IPS-15b (cell line): ENCODE data around the gene SRRD.

ENCODE experiments used
- H3K27me3 ChIP-seq: one replicate; pipeline ENCODE4 v1.6.1; 2013; ENCODE audit warnings: low read length; ENCODE audit not compliant: control insufficient read depth, insufficient read depth
- H3K36me3 ChIP-seq: one replicate; pipeline ENCODE4 v1.6.1; 2013; ENCODE audit warnings: low read length; ENCODE audit not compliant: control insufficient read depth, insufficient read depth
- H3K4me1 ChIP-seq: one replicate; pipeline ENCODE4 v1.6.1; 2013; ENCODE audit warnings: mild to moderate bottlenecking, low read length; ENCODE audit not compliant: control insufficient read depth, insufficient read depth
- H3K4me3 ChIP-seq: one replicate; pipeline ENCODE4 v1.5.1; 2013; ENCODE audit warnings: low read depth, low read length
- H3K9ac ChIP-seq: one replicate; pipeline ENCODE4 v1.6.1; 2013; ENCODE audit warnings: low read depth, mild to moderate bottlenecking, low read length
- H3K9me3 ChIP-seq: one replicate; pipeline ENCODE4 v1.6.1; 2013; ENCODE audit warnings: mild to moderate bottlenecking, low read length; ENCODE audit not compliant: control insufficient read depth, insufficient read depth

The SRRD gene

GRCh38 chr22:26479043-26479791, 4.5 kb upstream of the SRRD start:
- peaks cover 13% of the 10 kb centered on the region for H3K4me1 ChIP-seq
- H3K9ac ChIP-seq, result peak overlapping the region; percentile 28
- no peaks in the 10 kb centered on the region for H3K9me3 ChIP-seq
- no peaks in the 10 kb centered on the region for H3K27me3 ChIP-seq
- H3K36me3 ChIP-seq, result peaks cover 16% of the 10 kb centered on the region
- H3K4me3 ChIP-seq, result peak overlapping the region; percentile 5

- Histone ChIP-seq H3K36me3 (peaks cover 16% of the 10 kb centered on the region), H3K9me3 (no peaks in the 10 kb centered on the region), H3K4me3 (peak overlapping the region; percentile 5), H3K27me3 (no peaks in the 10 kb centered on the region), H3K4me1 (peaks cover 14% of the 10 kb centered on the region), H3K9ac (peak overlapping the region; percentile 28)
Measured at GRCh38 chr22:26479792-26480610, 3.7 kb upstream of the SRRD start.

DNA sequence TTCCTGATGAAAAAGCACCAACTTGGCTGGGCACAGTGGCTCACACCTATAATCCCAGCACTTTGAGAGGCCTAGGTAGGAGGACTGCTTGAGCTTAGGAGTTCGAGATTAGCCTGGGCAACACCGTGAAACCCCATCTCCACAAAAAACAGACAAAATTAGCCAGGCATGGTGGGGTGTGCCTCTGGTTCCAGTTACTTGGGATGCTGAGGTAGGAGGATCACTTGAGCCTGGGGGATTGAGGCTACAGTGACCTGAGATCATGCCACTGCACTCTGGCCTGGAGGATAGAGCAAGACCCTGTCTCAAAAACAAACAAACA, 3.1 kb upstream of the SRRD start:
- Histone ChIP-seq H3K4me3 (no peak overlapping the region), H3K27me3 (no peaks in the 10 kb centered on the region), H3K36me3 (peaks cover 16% of the 10 kb centered on the region), H3K4me1 (peaks cover 15% of the 10 kb centered on the region), H3K9ac (no peak overlapping the region), H3K9me3 (no peaks in the 10 kb centered on the region)

DNA sequence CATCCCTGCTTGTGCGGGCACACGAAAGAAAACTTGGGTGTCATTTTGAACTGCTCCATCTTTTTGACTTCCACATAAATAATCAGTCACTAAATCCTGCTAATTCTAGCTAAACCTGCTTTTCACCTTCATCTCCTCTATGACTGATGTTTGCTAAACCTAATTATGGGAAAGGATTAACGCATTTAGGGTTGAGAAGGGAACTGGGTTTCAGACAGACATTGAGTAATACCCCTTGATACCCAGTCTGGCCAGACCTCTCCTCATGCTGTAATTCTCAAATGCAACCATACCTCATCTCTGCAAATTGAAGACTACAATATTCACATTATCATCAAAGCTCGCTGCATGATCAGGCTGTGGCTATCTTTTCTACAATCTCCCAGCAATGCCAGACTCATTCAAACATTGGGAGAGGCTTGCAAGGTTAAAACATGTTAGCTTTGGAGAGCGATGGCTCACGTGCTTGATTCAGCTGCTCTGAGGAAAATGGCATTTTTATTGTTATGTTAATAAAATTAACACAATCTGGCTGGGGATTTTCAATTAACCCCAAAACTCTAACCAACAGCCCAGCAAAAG, 2.5 kb upstream of the SRRD start:
- Histone ChIP-seq H3K9ac (peak overlapping the region; percentile 62), H3K27me3 (no peaks in the 10 kb centered on the region), H3K36me3 (peaks cover 16% of the 10 kb centered on the region), H3K4me3 (no peak overlapping the region), H3K9me3 (no peaks in the 10 kb centered on the region), H3K4me1 (peaks cover 15% of the 10 kb centered on the region)

DNA sequence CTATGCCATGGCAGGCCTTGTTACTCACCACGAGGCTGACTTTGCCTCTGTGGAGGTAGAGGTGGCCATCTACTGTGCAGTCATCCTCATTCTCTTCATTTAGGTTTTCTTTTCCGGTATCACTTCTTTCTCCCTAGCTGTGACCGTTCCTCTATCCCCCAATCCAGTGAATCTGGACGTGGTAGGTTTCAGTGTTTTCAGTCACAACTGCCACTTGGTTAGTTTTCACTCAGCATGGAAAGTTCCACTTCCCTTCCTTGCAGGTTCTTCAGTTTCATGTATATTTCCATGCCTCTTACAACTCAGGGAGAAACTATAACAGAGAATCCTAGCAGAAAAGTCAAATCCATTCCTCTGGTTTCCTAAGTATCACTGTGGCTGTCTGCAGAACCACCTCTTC, 2.0 kb upstream of the SRRD start:
- Histone ChIP-seq H3K4me1 (peaks cover 15% of the 10 kb centered on the region), H3K27me3 (no peaks in the 10 kb centered on the region), H3K36me3 (peaks cover 15% of the 10 kb centered on the region), H3K9me3 (no peaks in the 10 kb centered on the region), H3K9ac (peak overlapping the region; percentile 62), H3K4me3 (no peak overlapping the region)

DNA sequence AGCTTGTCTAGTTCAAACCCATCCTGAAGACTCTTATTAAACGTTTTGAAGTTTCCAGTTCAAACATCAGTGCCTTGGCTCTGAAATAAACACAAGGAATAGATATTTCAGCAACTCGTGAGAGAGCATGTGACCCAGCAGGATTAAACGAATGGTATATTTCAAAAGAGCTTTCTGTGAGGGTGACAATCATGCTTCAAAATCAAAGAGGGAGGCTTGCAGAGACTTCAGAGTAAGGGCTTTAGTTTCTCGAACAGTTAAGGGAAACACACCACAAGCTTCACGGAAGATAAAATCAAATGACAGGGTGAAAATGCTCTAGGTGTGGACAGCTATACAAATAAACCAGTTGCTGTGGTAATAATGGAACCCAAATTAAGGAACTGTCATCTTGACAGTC, 1.5 kb upstream of the SRRD start:
- Histone ChIP-seq H3K4me1 (peaks cover 15% of the 10 kb centered on the region), H3K27me3 (no peaks in the 10 kb centered on the region), H3K9me3 (no peaks in the 10 kb centered on the region), H3K36me3 (peaks cover 11% of the 10 kb centered on the region), H3K9ac (no peak overlapping the region), H3K4me3 (no peak overlapping the region)

DNA sequence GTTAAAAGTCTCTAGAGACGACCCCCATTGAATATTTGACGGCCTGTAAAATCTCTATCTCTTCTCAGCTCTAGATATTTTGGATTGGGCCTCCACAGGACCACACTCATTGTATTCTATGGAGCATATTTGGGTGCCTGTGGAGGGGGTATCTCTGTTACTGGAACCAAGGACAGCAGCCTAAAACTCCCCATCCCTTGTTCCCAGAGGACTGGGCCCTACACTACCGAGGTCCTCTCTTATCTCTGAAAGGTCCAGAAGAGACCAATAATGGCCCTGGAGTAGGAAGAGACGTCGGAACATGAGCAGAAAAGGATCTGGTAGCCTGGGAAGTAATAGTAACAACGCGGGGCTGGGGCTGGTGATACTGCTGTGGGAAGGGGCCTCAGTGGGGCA, 636 bp upstream of the SRRD start:
- peak overlapping the region; percentile 91 for H3K9ac ChIP-seq
- H3K27me3 ChIP-seq, result no peaks in the 10 kb centered on the region
- no peaks in the 10 kb centered on the region for H3K9me3 ChIP-seq
- H3K4me3 ChIP-seq, result peak overlapping the region; percentile 91
- peaks cover 15% of the 10 kb centered on the region for H3K4me1 ChIP-seq
- H3K36me3 ChIP-seq, result peaks cover 10% of the 10 kb centered on the region

- H3K36me3 ChIP-seq, result peaks cover 18% of the 10 kb centered on the region
- H3K9me3 ChIP-seq, result no peaks in the 10 kb centered on the region
- H3K9ac ChIP-seq, result peak overlapping the region; percentile 9
- peaks cover 15% of the 10 kb centered on the region for H3K4me1 ChIP-seq
- no peaks in the 10 kb centered on the region for H3K27me3 ChIP-seq
- H3K4me3 ChIP-seq, result peak overlapping the region; percentile 91
Measured at GRCh38 chr22:26484360-26484706, 656 bp downstream of the SRRD start.

GRCh38 chr22:26485013-26485412, 1.3 kb downstream of the SRRD start:
- H3K27me3 ChIP-seq, result no peaks in the 10 kb centered on the region
- no peaks in the 10 kb centered on the region for H3K9me3 ChIP-seq
- H3K36me3 ChIP-seq, result peaks cover 23% of the 10 kb centered on the region
- H3K4me1 ChIP-seq, result peaks cover 15% of the 10 kb centered on the region
- no peak overlapping the region for H3K9ac ChIP-seq
- peak overlapping the region; percentile 91 for H3K4me3 ChIP-seq

DNA sequence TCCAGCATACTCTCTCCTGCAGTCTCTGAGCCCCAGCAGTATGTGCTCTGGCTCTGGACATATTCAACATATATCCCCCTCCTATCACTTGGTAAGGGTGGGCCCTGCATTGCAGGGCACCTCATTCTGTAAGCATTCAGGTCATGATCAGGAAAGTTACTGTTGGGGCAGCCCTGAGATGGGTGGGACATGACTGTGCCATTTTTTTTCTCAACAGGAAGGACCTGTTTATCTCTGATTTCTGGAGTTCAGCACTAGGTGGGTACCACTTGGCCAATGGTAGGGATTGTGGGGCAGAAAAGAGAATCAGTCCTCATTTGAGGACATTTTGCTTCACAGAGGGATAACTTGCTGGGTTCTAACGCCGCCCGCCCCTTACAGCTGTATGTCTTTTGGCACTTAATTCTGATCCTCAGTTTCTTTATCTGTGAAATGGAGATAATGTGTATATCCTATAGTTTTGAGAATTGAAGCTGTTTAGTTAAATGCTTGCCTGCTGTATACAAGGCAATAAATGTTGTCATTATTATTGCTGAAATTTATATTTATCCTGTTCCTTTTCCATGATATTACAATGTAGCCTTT, 2.2 kb downstream of the SRRD start:
- H3K4me3 ChIP-seq, result no peak overlapping the region
- H3K9me3 ChIP-seq, result no peaks in the 10 kb centered on the region
- peaks cover 15% of the 10 kb centered on the region for H3K4me1 ChIP-seq
- H3K36me3 ChIP-seq, result peaks cover 17% of the 10 kb centered on the region
- no peaks in the 10 kb centered on the region for H3K27me3 ChIP-seq
- no peak overlapping the region for H3K9ac ChIP-seq

- no peaks in the 10 kb centered on the region for H3K9me3 ChIP-seq
- H3K4me1 ChIP-seq, result peaks cover 13% of the 10 kb centered on the region
- no peak overlapping the region for H3K4me3 ChIP-seq
- H3K36me3 ChIP-seq, result peaks cover 17% of the 10 kb centered on the region
- H3K27me3 ChIP-seq, result no peaks in the 10 kb centered on the region
- H3K9ac ChIP-seq, result no peak overlapping the region
Measured at GRCh38 chr22:26486394-26486793, 2.7 kb downstream of the SRRD start.
